Fibroblast of villous mesenchyme (primary cell): ENCODE measurements around the gene STAM. TPM values are rescaled to one million over a fixed set of nuclear protein-coding genes. Genes with fewer than 3 reads are reported as not detected.

Source experiments
- DNase-seq: peaks from one replicate; pipeline ENCODE4 v3.0.0-alpha.2; 2010; ENCODE audit warnings: low read depth
- H3K4me3 ChIP-seq: 2 replicates; pipeline ENCODE4 v1.5.1; 2011; ENCODE audit warnings: low read depth, mild to moderate bottlenecking, low read length
- CTCF ChIP-seq: IDR thresholded peaks from 2 replicates; pipeline ENCODE4 v1.5.1; 2012; ENCODE audit warnings: low read depth, mild to moderate bottlenecking, low read length; ENCODE audit not compliant: insufficient read depth
- total RNA-seq: library from RNA; depleted of rRNA; stranded (reverse); fragments of >200 nt; gene quantifications from 2 replicates; pipeline ENCODE4 v1.2.3, GENCODE V29; 2012

The STAM gene
- total RNA-seq, 1 donor = 46.6 TPM

GRCh38 chr10:17742918-17743317 is 99.0 kb downstream of the STAM start:
- TF ChIP-seq CTCF = peak; percentile 82
- peak; percentile 65 for DNase-seq
- H3K4me3 ChIP-seq = peak overlapping the region; percentile 39

GRCh38 chr10:17743437-17743836 is 99.5 kb downstream of the STAM start:
- no peak for DNase-seq
- H3K4me3 ChIP-seq = no peak overlapping the region
- no peak for TF ChIP-seq CTCF

DNA sequence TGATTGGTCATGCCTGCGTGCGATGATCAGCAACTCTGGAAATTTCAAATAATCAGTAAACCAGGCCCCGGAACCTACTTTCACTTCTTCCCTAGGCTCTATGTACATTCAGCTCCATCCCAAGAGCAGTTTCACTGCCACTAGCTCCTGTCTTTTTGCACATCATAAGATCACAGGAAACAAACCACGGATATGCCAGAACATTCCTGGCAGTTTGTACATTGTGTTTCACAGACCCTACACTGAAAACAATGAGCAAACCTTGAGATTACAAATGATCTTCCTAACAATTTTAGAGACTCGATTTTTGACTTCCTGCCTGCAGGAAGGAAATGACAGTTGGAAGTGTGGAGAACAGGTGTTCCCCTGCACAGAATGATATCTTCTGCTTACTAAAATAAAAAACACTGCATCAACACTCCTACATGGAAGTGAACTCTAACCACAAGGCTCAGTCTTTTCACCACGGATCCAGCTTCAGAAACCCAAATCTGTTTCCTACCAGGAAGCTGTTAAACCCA is 100.5 kb downstream of the STAM start:
- no peak overlapping the region for H3K4me3 ChIP-seq
- no peak for DNase-seq
- no peak for TF ChIP-seq CTCF

DNA sequence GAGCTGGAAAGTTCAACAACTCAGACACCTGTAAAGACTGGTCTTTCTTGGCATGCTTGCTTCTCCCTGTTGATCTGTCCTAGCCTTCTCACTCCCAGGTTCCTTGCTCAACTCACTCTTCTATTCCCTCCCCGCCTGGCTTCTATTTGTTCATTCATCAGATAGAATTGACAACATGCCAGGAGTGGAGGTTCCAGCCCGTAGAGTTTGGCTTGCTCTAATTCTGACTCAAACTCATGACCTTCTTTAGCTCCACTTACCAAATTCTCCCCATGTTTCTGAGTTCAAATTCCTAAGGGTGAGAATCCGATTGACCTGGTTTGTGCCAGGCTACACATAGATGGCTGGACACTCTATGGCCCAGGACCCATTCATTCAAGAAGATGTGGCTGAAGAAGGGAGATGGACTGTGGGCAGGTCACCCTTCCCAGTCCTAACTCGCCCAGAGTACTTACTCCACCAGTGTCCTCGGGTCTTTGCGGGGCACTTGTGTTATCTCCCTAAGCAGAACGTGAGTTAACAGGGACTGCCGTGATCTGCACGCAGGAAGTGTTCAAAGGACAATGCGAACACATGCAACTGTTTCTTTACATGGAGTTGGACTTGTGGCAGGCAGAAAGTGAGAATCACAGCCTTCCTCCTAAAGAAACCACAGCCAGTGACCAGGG is 104.1 kb downstream of the STAM start:
- DNase-seq = no peak
- no peak for TF ChIP-seq CTCF
- no peak overlapping the region for H3K4me3 ChIP-seq

GRCh38 chr10:17749890-17750289 is 105.9 kb downstream of the STAM start:
- H3K4me3 ChIP-seq = no peak overlapping the region
- DNase-seq = no peak
- no peak for TF ChIP-seq CTCF

DNA sequence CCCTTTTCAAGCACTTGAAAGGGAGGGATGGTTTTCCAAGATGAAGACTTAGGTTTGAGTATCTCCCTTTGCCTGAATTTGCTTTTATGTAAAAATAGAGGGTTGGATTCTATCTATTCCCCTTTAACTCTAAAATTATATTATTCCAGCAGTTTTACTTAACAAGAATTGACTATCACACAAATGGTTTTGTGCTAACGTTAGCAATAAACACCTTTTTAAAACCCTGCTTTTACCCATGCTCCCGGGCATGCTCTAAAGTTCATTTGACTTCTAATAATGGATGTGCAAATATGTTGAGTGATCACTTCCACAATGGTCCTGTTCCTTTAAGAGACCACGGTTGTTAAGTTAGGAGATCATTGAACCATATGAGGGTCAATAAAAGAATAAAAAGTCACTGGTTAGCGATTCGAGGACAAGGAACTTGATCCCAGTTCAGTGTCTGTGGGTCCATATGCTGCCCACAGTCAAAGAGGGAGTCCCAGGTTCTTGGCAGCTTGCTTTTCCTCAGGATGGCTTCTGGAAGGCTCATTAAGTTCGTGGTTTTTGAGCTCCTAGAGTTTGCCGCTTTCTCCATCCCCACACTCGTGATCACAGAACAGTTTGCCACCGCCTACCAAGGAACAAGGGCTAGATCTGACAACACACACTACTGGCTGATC is 108.0 kb downstream of the STAM start, which contains the start of gene TMEM236:
TMEM236 (plus strand) TSS at position 421 of the 665 bp plus-strand sequence; CDS start at position 516, 95 bp downstream.
- TF ChIP-seq CTCF = no peak
- no peak for DNase-seq
- H3K4me3 ChIP-seq = no peak within 1 kb of the TSS
